ENCODE data around the gene COL4A2. TPM values are rescaled to one million over a fixed set of nuclear protein-coding genes. Genes with fewer than 3 reads are reported as not detected.

Gene COL4A2
- total RNA-seq, 3 donors from 2014 or later (not counting 1 experiment from before 2014, with no cell fraction given) = not detected

- H3K9me3 ChIP-seq (ENCODE audit: control insufficient read depth, insufficient read depth, low read length) = no peaks in the 10 kb centered on the region
- H3K4me1 ChIP-seq (ENCODE audit: control insufficient read depth, insufficient read depth, low read length) = peaks cover 8% of the 10 kb centered on the region
- H3K27me3 ChIP-seq (ENCODE audit: control insufficient read depth, insufficient read depth, low read length) = no peaks in the 10 kb centered on the region
- no peak overlapping the region for H3K4me3 Mint-ChIP-seq
- H3K36me3 ChIP-seq (ENCODE audit: control insufficient read depth, insufficient read depth, low read length) = no peaks in the 10 kb centered on the region
- no peak for TF ChIP-seq CTCF (IDR thresholded peaks at IDR 0.05)
- intact Hi-C loops (cut with micrococcal nuclease) = no loop called here
- WGBS (ENCODE audit: insufficient coverage) = 89% methylated on average over 4 of the region's 5 CpGs
- H3K9me3 Mint-ChIP-seq = no peaks in the 10 kb centered on the region
- H3K27me3 Mint-ChIP-seq (ENCODE audit: low read depth in 2 of 2) = peaks cover 0 to 8% of the 10 kb centered on the region in 2 donors
- H3K4me1 Mint-ChIP-seq = no peaks in the 10 kb centered on the region
- ATAC-seq = no peak
- no peak overlapping the region for H3K27ac Mint-ChIP-seq
- no peak for DNase-seq
- H3K4me3 ChIP-seq (ENCODE audit: low read length) = no peak overlapping the region
- H3K27ac ChIP-seq (ENCODE audit: low read length) = no peak overlapping the region
- no peaks in the 10 kb centered on the region for H3K36me3 Mint-ChIP-seq
Measured at GRCh38 chr13:110469597-110469996, 162.5 kb downstream of the COL4A2 start.

GRCh38 chr13:110470272-110471009 lies 163.4 kb downstream of the COL4A2 start:
- intact Hi-C loops (cut with micrococcal nuclease) = no loop called here
- Histone ChIP-seq H3K36me3 (ENCODE audit: control insufficient read depth, insufficient read depth, low read length) (no peaks in the 10 kb centered on the region), H3K27me3 (ENCODE audit: control insufficient read depth, insufficient read depth, low read length) (no peaks in the 10 kb centered on the region), H3K9me3 (ENCODE audit: control insufficient read depth, insufficient read depth, low read length) (no peaks in the 10 kb centered on the region), H3K4me3 (ENCODE audit: low read length) (no peak overlapping the region), H3K27ac (ENCODE audit: low read length) (no peak overlapping the region), H3K4me1 (ENCODE audit: control insufficient read depth, insufficient read depth, low read length) (peaks cover 8% of the 10 kb centered on the region)
- no peak overlapping the region for H3K27ac Mint-ChIP-seq
- H3K36me3 Mint-ChIP-seq = no peaks in the 10 kb centered on the region
- TF ChIP-seq CTCF (IDR thresholded peaks at IDR 0.05) = no peak
- DNase-seq (no peak), ATAC-seq (no peak)
- no peak overlapping the region for H3K4me3 Mint-ChIP-seq
- H3K4me1 Mint-ChIP-seq = no peaks in the 10 kb centered on the region
- 53% methylated on average over 14 of the region's 14 CpGs for WGBS (ENCODE audit: insufficient coverage)
- peaks cover 0 to 8% of the 10 kb centered on the region in 2 donors for H3K27me3 Mint-ChIP-seq (ENCODE audit: low read depth in 2 of 2)
- no peaks in the 10 kb centered on the region for H3K9me3 Mint-ChIP-seq

GRCh38 chr13:110471156-110471832 lies 164.2 kb downstream of the COL4A2 start:
- H3K27me3 ChIP-seq (ENCODE audit: control insufficient read depth, insufficient read depth, low read length) = no peaks in the 10 kb centered on the region
- Mint-ChIP-seq H3K27me3 (ENCODE audit: low read depth in 2 of 2) (peaks cover 0 to 8% of the 10 kb centered on the region in 2 donors), H3K36me3 (no peaks in the 10 kb centered on the region), H3K9me3 (no peaks in the 10 kb centered on the region), H3K4me1 (no peaks in the 10 kb centered on the region), H3K27ac (no peak overlapping the region), H3K4me3 (no peak overlapping the region)
- H3K9me3 ChIP-seq (ENCODE audit: control insufficient read depth, insufficient read depth, low read length) = no peaks in the 10 kb centered on the region
- intact Hi-C loops (cut with micrococcal nuclease) = no loop called here
- 69% methylated on average over 14 of the region's 14 CpGs for WGBS (ENCODE audit: insufficient coverage)
- DNase-seq (no peak), ATAC-seq (no peak)
- peak overlapping the region; percentile 78 for H3K27ac ChIP-seq (ENCODE audit: low read length)
- no peak overlapping the region for H3K4me3 ChIP-seq (ENCODE audit: low read length)
- no peaks in the 10 kb centered on the region for H3K36me3 ChIP-seq (ENCODE audit: control insufficient read depth, insufficient read depth, low read length)
- H3K4me1 ChIP-seq (ENCODE audit: control insufficient read depth, insufficient read depth, low read length) = peaks cover 8% of the 10 kb centered on the region
- TF ChIP-seq CTCF (IDR thresholded peaks at IDR 0.05) = no peak

All from natural killer cell (primary cell).